Activated T-cell treated with anti-CD3 and anti-CD28 coated beads, Interleukin-2, amount 50 U/mL, for 1 hour (primary cell): ENCODE data around the gene ABHD8.
"Not testable (repeated sequence)": the region's sequence is repeated elsewhere in the genome, so short reads cannot be mapped to it uniquely, and the experiment has no call there.

Source experiments
- DNase-seq: peaks from one replicate; pipeline ENCODE4 v3.0.0-alpha.2; 2020

ABHD8 gene

DNA sequence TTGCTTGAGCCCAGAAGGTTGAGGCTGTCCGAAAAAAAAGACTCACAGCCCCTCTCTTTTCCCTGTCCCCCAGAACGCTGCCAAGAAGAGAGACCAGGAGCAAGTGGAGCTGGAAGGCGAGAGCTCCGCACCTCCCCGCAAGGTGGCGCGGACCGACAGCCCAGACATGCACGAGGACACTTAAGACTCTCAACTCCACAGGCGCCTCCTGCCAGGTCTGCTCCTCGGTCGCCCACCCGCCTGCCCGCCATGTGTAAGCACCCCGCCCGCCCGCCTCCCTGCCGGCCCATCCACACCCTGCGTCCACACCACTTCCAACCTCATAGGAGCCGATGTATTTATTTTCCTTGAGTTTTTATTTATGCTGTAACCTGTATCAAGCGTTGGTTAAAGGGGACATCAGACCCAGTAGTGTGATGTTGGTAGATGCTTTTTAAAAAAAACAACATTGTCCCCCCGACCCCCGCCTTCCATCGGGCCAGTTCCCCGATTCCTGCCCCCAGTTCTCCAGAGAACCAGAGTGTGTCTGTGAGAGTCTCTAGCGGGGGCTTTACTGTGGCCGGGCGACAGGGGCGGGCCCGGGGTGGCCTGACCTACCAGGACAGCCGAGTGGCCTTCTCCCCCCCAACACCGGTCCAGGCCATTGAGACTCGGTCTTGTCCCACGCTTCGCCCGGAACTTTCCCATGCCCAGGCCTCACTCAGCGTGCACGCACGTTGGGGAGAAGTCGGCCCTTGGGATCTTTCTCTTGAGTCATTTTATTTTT lies 16.4 kb upstream of the ABHD8 start:
- DNase-seq = no peak

DNA sequence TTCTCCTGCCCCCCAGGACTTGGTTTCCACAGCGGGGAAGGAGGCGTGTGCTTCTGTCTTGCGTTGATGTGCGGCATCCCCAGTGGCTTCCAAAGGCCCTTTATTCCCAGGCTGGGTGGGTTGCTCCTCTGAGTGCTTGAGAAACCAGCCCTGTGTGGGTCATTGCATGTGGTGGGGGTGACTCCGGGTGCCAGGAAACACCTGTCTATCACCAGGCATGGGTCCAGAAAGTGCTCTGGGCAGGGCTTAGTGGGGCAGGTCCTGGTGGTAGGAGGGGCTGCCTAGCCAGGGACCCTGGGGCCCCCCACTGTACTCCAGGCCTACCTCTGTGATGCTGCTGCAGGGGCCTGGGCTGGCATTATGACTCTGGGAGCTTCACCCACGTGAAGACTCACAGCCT lies 15.7 kb upstream of the ABHD8 start:
- DNase-seq = no peak

DNA sequence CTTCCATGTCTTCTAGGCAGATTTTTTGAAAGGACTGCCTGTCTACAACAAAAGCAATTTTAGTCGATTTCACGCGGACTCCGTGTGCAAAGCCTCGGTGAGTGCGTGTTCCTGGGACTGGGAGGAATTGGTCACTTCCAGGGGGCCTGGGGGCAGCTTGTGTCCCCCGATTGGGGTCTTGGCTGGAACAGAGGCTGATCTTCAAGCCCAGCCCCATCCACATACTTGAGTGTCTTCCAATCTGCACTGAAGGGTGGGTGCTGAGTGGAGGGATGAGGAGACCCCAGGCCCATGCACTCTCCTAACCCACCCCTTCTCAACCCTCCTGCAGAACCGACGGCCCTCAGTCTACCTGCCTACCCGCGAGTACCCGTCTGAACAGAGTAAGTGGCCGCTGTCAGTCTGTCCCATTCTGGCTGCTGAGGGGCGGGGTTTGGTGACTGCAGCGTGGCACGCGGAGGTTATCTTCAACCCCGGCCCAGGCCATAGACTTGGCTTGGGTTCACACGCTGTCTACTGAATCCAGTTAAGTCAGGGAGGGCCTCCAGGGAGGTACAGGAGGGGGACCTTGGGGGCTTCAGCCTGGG lies 10.9 kb upstream of the ABHD8 start:
- DNase-seq = no peak

DNA sequence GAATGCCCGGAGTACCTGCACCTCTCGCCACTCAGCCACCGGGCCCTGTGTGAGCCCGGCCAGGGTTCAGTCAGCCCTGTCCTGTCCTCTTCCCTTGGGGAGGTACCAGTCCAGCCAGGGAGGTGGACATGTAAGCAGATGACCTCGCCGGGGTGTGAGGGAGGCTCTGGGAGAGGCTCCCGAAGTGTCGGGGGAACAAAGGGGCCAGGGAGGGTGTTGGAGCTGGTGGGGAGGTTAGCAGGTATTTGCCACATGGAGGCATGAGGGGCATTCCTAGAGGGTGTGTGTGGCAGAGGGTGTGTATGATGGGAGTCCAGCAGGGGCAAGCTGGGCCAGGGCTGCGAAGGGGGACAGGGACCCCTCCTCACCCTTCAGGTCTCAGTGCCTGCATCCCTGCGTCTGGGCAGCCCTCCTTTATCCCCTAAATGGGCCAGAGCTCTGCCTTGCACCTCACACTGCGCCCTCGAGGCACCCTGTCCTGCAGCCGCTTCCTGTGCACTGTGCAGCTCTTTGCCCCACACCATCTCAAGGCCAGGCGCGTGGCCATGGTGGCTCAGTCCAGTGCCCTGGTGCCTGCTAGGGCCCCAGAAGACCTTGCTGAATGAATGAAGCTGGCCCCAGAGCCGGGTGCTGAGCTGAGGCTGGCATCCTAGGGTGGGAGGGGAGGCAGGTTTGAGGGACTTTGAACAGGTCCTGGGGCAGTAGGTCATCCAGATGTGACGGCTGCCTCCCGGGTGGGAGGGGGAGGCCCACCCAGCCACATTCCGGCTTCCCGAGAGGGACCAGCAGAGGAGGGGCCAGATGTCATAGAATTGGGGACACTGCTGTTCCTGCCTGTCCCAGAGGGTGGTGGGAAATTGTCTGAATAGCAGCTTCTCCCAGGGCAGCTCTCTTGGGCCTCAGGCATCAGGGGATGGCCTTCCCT lies 9.2 kb upstream of the ABHD8 start:
- no peak for DNase-seq

DNA sequence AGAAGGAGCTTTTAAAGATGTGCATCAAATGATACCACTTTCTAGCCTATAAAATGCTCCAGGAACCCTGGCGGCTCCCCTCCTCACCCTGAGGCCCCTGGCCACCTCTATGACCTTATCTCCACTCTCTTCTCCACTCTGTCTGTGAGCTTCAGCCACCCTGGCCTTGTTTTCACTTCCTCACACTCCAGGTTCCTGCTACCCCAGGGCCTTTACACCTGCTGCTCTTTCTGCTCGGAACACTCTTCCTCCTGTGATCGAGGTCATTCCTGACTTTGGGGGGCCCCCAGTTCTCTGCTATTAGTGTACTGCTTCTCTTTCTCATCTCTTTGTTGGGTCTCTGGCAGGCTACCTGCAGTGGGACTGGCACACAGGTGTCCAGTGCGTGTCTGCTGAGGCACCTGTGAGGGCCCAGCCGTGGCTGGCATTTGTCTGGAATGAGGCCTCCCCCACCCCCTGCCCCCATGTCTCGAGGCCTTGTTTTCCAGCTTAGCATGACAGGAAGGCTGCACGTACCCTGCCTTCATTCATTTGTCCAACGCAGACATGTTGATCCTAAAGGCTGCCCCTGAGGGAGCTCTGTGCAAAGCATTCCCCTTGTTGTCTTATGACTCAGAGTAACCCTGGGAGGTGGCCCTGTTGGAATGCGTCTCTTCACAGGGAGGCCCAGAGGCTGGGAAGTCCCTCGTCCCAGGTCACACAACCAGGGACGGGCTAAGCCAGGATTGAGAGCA lies 8.4 kb upstream of the ABHD8 start:
- no peak for DNase-seq

DNA sequence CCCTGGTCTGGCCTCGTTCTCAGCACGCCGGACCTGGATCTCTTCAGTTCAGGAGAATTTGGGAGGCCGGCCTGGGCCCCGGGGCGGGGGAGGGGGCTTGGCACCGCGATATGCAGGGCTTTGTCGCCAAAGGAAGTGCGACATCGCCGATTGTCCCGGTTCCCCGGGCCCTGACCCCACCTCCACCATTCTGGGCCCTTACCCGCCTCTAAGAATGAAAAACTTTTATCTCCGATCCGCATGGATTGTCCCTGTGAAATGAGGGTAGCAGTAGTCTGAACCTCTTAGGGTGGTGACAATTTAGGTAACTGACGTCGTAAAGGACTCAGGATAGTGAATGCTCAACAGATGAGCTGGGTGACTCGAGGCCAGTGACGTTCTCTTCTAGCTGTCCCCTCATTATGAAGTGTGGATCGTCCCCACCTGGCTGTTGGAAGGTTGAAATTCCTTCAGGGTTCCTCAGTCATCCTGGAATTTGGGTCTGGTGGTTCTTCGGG lies 6.8 kb upstream of the ABHD8 start:
- no peak for DNase-seq

DNA sequence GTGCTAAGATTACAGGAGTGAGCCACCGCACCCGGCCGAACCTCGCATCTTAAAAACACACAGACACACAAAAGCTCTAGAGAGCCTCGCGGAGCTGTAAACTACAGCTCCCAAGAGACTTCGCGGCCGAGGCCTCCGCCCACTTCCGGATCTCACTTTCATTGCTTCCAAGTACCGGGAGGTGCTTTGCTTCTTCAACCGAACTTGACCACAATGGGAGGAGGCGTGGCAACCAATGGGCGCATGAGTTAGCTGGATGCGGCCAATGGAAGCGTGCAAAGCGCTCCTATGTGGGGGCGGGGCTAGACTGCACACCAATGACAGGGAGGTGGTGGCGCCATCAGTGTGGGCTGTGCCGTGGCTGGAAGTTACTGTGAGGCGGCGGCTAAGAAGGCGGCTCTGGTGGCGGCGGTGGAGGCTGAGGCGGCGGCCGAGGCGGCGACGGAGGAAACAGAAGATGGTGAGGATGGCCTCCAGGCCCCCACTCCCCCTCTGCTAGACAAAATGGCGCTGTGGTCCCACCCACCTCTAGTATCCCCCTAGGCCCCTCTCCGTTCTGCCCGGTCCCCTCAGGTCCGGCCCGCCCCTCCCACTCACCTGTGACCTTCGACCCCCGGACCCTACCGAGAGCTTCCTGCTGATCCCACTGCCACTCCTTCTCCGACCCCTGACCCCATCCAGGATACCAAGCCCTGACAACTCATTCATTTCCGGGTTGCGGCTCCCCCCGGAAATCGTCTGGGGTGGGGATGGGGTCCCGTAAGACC lies 6.2 kb upstream of the ABHD8 start, which contains the start of gene DDA1:
TSS of gene DDA1 (plus strand) at position 366 of the 767 bp plus-strand sequence. CDS start at position 458, 92 bp downstream.
- peak; percentile 95 for DNase-seq

DNA sequence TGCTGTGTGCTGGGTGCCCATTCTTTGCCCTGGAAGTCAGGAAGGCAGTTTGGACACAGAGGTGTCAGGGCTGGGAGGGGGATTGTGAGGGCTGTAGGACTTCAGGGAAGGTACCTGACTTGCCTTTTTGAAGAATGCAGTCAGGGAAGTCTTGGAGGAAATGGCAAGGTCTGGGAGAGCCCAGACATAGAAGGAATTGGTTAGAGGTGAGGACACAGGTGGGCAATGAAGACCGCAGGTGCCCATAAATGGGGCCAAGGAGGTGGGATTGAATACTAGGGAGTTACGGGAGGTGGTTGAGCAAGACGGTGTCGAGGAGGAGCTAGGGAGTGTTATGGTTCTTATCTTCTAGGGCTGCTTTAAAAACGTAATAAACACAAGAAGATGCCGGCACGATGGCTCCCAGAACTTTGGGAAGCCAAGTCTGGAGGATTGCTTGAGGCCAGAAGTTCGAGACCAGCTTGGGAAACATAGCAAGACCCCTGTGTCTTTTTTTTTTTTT lies 4.7 kb upstream of the ABHD8 start:
- no peak for DNase-seq

DNA sequence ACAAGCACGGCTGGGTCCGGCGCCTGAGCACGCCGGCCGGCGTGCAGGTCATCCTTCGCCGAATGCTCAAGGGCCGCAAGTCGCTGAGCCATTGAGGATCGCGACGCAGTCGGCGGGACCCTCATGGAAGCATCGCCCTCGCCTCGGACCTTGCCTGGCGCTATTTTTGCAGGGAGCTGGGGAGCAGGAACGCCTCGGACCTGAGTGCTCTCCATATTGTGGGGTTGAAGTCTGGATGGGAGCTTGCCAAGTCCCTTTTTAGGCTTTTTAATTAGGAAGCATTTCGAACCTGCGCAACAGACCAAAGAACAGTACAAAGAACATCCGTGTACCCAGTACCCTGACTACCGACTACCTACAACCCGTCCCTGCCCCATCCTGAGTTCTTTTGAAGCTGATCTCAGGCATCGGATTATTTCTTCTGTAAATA lies 3.1 kb upstream of the ABHD8 start:
- DNase-seq = no peak

DNA sequence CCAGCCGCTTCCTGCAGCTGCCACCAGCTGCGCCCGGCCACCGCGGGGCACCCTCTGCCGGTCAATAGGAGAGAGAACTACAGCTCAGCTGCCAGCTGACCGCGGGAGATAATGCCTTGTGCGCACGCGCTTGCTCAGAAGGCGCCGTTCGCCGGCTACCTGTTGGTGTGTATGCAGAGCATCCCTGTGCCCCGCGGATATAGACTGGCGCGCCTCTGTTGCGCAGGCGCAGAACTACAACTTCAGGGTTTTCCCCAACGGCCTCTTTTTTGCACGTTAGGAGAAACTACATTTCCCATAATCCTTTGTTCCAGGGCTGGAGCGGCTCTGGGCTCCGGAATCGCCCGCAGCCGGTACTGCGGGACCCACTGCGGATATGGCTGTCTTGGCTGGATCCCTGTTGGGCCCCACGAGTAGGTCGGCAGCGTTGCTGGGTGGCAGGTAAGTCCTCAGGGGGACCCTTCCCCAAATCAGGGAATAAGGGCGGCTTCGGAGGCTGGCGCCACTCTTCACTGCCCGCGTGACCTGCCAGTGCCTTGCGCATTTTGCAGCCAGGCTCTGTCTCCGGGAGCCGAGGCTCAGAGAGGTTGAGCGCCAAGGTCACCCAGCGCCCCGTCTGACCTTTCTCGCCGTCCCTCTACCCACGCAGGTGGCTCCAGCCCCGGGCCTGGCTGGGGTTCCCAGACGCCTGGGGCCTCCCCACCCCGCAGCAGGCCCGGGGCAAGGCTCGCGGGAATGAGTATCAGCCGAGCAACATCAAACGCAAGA lies 2.5 kb upstream of the ABHD8 start, which contains the start of gene MRPL34:
TSS of gene MRPL34 (plus strand) at position 356 of the 768 bp plus-strand sequence. CDS start at position 377, 21 bp downstream.
- DNase-seq = peak; percentile 89

DNA sequence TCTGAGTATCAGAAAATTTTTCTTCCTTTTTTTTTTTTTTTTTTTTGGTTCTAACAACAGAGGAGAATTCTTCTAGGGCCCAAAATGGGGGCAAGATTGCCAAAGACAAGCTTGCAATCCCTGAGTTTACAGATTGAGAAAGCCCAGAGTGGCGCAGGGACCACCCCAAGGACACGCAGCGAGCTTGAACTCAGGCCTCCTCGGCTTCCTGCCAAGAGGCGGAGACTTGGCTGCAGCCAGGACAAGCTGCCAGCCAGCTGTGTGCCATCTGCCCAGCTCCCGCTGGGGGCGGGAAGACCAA lies 1.9 kb upstream of the ABHD8 start:
- no peak for DNase-seq

DNA sequence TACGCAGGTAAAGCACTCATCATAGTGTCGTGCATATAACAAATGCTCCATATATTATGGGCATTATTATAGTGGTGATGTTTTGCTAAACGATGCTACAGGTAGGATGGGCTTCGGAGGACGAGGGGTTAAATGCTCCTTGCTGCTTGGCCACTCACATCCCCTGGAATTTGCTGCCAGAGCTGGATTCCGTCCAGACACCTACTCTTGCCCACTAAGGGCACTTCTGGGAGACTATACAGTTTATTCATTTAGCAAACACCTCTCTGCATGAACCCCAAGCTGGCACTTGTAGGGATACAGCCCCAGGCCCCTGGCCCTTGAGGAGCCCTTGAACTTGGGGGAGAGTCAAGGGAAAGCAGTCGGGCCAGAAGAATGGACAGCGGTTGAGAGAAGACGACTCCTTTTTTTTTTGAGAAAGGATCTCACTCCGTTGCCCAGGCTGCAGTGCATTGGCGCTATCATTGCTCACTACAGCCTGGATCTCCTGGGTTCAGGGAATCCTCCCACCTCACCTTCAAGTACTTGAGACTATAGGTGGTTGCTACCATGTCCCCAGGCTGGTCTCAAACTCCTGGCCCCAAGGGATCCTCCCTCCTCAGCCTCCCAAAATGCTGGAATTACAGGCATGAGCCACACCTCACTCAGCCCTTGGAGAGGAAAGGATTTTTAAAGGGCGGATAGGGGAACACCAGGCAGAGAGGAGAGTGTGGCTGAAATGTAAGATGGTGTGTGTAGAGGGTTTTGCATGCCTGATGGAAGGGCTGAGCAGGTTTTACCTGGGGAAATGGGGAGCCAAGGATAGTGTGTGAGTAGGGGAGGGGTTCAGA lies 1.4 kb upstream of the ABHD8 start:
- no peak for DNase-seq

DNA sequence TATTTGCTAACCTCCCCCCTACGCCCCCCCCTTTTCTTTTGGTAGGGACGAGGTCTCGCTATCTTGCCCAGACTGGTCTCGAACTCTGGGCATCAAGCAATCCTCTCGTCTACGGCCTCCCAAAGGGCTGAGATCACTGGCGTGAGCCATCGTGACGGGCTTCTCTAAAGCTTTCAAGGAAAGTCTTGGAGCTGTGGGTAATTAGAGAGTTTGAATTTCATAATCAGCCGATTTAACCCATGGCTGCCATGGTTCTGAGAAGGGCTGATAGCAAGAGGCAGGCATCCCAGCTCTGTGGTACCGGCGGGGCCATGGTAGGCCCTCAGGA lies 679 bp upstream of the ABHD8 start:
- no peak for DNase-seq

DNA sequence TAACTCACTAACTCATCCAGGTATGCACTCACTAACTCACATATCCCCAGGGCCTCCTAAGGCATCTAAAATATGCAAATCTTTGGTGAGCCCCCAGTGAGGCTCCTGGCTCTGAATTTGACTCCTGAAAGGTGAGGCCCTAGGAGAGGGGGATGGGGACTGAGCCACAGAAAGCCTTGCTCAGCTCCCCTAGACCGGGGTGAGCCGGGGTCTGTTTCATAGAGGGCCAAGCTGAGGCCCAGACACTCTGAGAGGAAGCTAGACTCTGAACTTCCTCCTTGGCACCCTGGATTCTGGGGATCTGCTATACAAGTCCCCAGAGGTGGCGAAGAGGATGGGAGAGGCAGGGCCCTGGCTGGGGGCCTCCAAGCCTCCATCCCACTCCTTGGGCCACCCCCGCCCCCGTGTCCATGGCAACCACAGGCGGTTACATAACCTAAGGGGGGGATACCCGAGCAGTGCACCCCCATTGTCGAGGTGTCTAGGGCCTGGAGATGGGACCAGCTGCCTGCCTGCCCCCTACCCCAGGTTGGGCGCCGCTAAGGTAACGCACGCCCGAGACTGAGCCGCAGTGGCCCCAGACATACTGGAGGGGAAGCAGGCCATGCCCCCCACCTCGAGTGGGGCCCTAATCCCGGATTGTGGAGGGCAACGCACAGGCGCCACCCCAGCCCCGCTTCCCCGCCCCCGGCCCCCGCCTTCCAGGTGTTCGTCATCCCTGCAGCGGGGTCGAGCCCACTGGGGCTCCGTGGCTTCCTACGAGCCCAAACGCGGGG lies 646 bp downstream of the ABHD8 start:
- DNase-seq = no peak

DNA sequence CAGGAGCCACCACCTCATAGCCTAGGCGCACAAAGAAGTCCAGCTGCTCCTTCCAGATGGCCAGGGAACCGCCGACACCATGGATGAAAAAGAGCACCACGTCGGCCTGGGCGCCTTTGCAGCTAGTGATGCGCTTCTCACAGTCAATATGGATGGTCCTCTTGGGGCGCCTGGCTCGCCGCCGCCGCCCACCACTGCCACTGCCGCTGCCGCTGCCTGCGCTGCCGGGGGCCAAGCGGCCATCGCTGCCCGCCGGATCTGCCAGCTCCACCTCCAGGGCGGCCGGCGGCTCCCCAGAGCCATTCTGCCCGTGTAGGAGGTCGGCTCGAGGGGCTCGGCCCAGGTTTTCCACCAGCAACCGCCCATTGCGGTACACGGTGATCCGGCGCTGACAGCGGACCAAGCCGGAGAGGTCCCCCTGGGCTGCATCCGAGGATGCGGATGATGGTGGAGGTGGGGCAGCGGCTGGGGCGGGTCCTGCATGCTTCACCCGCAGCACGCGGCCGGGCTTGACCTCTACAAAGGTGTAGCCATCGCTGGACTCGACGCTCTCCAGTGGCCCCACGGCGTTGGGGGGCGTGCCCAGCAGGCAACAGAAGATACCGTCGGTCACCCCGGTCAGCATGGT lies 2.1 kb downstream of the ABHD8 start:
- no peak for DNase-seq

DNA sequence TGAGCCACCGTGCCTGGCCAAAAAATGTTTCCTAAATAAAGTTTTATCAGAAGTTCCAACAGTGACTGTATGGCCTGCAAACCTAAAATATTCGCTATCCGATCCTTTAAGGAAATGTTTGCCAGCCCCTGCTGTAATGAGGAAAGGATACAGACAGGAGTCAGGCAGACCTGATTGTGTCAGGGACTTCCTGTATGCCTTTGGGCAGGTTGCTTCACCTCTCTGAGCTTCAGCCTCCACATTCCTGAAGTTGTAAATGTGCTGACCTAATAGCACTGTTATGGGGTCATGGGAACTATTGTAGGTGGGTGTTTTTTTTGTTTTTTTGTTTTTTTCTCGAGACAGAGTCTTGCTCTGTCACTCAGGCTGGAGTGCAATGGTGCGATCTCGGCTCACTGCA lies 6.2 kb downstream of the ABHD8 start:
- DNase-seq = no peak

DNA sequence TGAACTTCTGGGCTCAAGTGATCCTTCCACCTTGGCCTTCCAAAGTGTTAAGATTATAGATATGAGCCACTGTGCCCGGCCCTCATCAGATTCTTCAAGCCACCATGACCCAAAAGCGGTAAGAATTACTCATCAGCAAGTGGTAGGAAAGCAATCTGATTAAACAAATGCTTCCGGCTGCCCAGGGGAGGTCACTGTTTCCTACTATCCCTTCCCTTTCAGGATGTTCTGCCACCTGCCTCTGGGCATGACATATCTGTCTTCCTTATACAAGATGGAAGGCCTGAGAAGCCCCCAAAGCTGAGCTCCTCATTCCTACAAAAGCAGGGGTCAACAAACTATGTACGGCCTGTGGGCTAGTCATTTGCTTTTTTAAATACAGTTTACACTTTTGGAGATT lies 7.0 kb downstream of the ABHD8 start:
- no peak for DNase-seq

DNA sequence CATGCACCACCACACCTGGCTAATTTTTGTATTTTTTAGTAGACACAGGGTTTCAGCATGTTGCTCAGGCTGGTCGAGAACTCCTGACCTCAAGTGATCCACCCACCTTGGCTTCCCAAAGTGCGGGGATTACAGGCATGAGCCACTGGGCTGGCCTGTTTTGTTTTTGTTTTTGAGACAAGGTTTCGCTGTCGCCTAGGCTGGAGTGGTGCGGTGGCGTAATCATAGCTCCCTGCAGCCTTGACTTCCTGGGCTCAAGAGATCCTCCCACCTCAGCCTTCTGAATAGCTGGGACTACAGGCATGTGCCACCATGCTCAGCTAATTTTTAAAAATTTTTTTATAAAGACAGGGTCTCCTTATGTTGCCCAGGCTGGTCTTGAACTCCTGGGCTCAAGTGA lies 7.7 kb downstream of the ABHD8 start:
- not testable (repeated sequence) for DNase-seq
